HepG2 (cell line): ENCODE measurements around the gene JAGN1. TPM values are rescaled to one million over a fixed set of nuclear protein-coding genes. Genes with fewer than 3 reads are reported as not detected.
A peak's percentile ranks its signal among the peaks of the same experiment; 100 is the strongest.

Experiments
- ATAC-seq: fragments of 200-7000 bp; cut with Tn5 transposase; 3 replicates; pipeline ENCODE4 v1.9.1; 2020; ENCODE audit warnings: mild to moderate bottlenecking, moderate library complexity
- BruUV-seq: library from RNA; stranded (reverse); fragments of 400-500 nt; replicated peaks from 2 replicates; lab custom pipeline; 2021; lab: Mats Ljungman, UMichigan
- CTCF ChIA-PET: fragments of 300-600 bp; formaldehyde crosslinking; extraction: SDS; loops from one replicate; lab custom pipeline; 2021; ENCODE audit warnings: low total read pairs, inconsistent platforms, low intra/inter-chr PET ratio; lab: Yijun Ruan, JAX
- POLR2A ChIA-PET: fragments of 350-600 bp; sonication (Branson Sonifier 250); formaldehyde crosslinking; loops from one replicate; lab custom pipeline; 2020; ENCODE audit warnings: antibody characterized with exemption, inconsistent platforms; lab: Yijun Ruan, JAX
- DNase-seq: peaks from one replicate; pipeline ENCODE4 v3.0.0-alpha.2; 2015; ENCODE audit warnings: low spot score
- FAIRE-seq: peaks from 3 replicates; lab custom pipeline; 2011; peaks lifted over from hg19 to GRCh38; lab: Jason Lieb, UNC
- H2AFZ ChIP-seq: one replicate; pipeline ENCODE4 v1.6.1; 2011; ENCODE audit warnings: low read length, inconsistent platforms
- H3K27ac ChIP-seq: fragments of 300-600 bp; 3 replicates; pipeline ENCODE4 v1.8.0; 2011; ENCODE audit warnings: mixed run types, mild to moderate bottlenecking, mixed read lengths, low read length, inconsistent platforms; ENCODE audit not compliant: insufficient read depth; ENCODE audit errors: extremely low read length
- H3K27me3 ChIP-seq, 2 experiments: fragments of 200-600 bp in 1 of 2; 2 replicates in 1 of 2; 3 replicates in 1 of 2; pipeline versions ENCODE4 v1.6.0 to v1.8.0; 2011; ENCODE audit warnings: low read length in 2 of 2, mild to moderate bottlenecking in 2 of 2, moderate library complexity in 2 of 2, inconsistent platforms in 1 of 2; ENCODE audit not compliant: insufficient read depth in 2 of 2, control insufficient read depth in 1 of 2
- H3K36me3 ChIP-seq, 2 experiments: fragments of 200-600 bp in 1 of 2; replicated peaks in 1 of 2; 2 replicates in 1 of 2; 3 replicates in 1 of 2; pipeline versions ENCODE4 v1.5.1 to v1.8.0; 2011; ENCODE audit warnings: low read length in 2 of 2, inconsistent platforms in 1 of 2; ENCODE audit not compliant: insufficient read depth in 2 of 2, control insufficient read depth in 1 of 2
- H3K4me1 ChIP-seq: 2 replicates; pipeline ENCODE4 v1.5.1; 2012; ENCODE audit warnings: low read length, inconsistent platforms; ENCODE audit not compliant: insufficient read depth
- H3K4me2 ChIP-seq: 2 replicates; pipeline ENCODE4 v1.6.0; 2011; ENCODE audit warnings: low read depth, low read length, inconsistent platforms
- H3K4me3 ChIP-seq, 3 experiments: fragments of 200-600 bp in 1 of 3; sonication (generic), shearing (Covaris generic) in 1 of 3; replicated peaks in 1 of 3; 2 replicates each; pipeline ENCODE4 v1.5.1; 2011 to 2016; ENCODE audit warnings: low read length in 3 of 3, inconsistent platforms in 2 of 3, low read depth in 2 of 3, mild to moderate bottlenecking in 2 of 3, control low read depth in 1 of 3, mixed read lengths in 1 of 3; ENCODE audit not compliant: insufficient read depth in 1 of 3
- H3K79me2 ChIP-seq: one replicate; pipeline ENCODE4 v1.6.1; 2011; ENCODE audit warnings: low read length, inconsistent platforms; ENCODE audit not compliant: insufficient read depth
- H3K9ac ChIP-seq: 2 replicates; pipeline ENCODE4 v1.6.0; 2011; ENCODE audit warnings: mild to moderate bottlenecking, low read depth, low read length, inconsistent platforms; ENCODE audit not compliant: insufficient read depth
- H3K9me3 ChIP-seq: 2 replicates; pipeline ENCODE4 v1.5.1; 2012; ENCODE audit warnings: mild to moderate bottlenecking, low read length
- H4K20me1 ChIP-seq: 2 replicates; pipeline ENCODE4 v1.6.0; 2011; ENCODE audit warnings: inconsistent platforms, mild to moderate bottlenecking, low read length, moderate library complexity; ENCODE audit not compliant: insufficient read depth
- HNF4G ChIP-seq, 2 experiments: sonication (generic) in 1 of 2; formaldehyde crosslinking in 1 of 2; IDR thresholded peaks; 2 replicates each; pipeline versions ENCODE4 v1.4.0 to v1.6.1; 2011 to 2020; ENCODE audit warnings: borderline replicate concordance in 2 of 2, low read depth in 2 of 2, mild to moderate bottlenecking in 2 of 2, low read length in 1 of 2, missing genetic modification reagents in 1 of 2, moderate library complexity in 1 of 2
- TMF1 ChIP-seq: sonication (generic); formaldehyde crosslinking; IDR thresholded peaks from 2 replicates; pipeline ENCODE4 v1.8.1; 2022; ENCODE audit warnings: low read depth, missing genetic modification reagents
- ZNF572 ChIP-seq: sonication (generic); formaldehyde crosslinking; IDR thresholded peaks from 2 replicates; pipeline ENCODE4 v1.5.1; 2020; ENCODE audit warnings: mild to moderate bottlenecking, missing genetic modification reagents
- ZNF605 ChIP-seq: sonication (generic); formaldehyde crosslinking; IDR thresholded peaks from 2 replicates; pipeline ENCODE4 v1.8.0; 2022; ENCODE audit warnings: mild to moderate bottlenecking, missing genetic modification reagents
- ZNF607 ChIP-seq: sonication (generic); formaldehyde crosslinking; IDR thresholded peaks from 2 replicates; pipeline ENCODE4 v1.5.1; 2020; ENCODE audit warnings: missing genetic modification reagents, mild to moderate bottlenecking, borderline replicate concordance
- ZNF652 ChIP-seq: IDR thresholded peaks from 2 replicates; pipeline ENCODE4 v1.6.1; 2016; ENCODE audit warnings: low read depth, borderline replicate concordance
- WGBS: methylation state at CpG from one replicate; pipeline ENCODE4 v1.1.6; 2017; ENCODE audit warnings: low lambda C conversion rate; 5-methylcytosine and 5-hydroxymethylcytosine counted together
- in situ Hi-C: cut with HindIII; loops from 2 replicates; pipeline ENCODE4 v1.10.0; 2017; ENCODE audit warnings: low pct_unique_long_range_greater_than_20kb; ENCODE audit not compliant: extremely low pct_ligation_motif_present
- intact Hi-C: fragments of 100-400 bp; cut with micrococcal nuclease; formaldehyde crosslinking; loops from one replicate; pipeline ENCODE4 v1.10.0; 2022; ENCODE audit not compliant: unreplicated experiment
- polyA plus RNA-seq, 8 experiments: library from polyadenylated mRNA; depleted of rRNA in 3 of 8; stranded (reverse) in 7 of 8; unstranded in 1 of 8; fragments of >200 nt; fragmentation: Illumina TruSeq in 4 of 8; extraction: Trizol in 4 of 8; gene quantifications; 2 replicates each; pipeline versions ENCODE4 v1.2.1 to v1.2.3, GENCODE V29; 2011 to 2016; ENCODE audit warnings: low read depth in 4 of 8, missing spikeins in 1 of 8, mixed read lengths in 1 of 8; ENCODE audit not compliant: insufficient read depth in 1 of 8
- total RNA-seq, 5 experiments: library from RNA; depleted of rRNA; stranded (reverse); fragments of >200 nt; fragmentation: Illumina TruSeq; extraction: Trizol; gene quantifications; 2 replicates each; pipeline ENCODE4 v1.2.3, GENCODE V29; 2016; ENCODE audit warnings: low read depth in 1 of 5
- TF ChIP-seq, protein P1 (sequence below): sonication (generic); formaldehyde crosslinking; IDR thresholded peaks from 2 replicates; pipeline ENCODE4 v1.5.0; 2020; ENCODE audit warnings: mild to moderate bottlenecking, missing genetic modification reagents, moderate library complexity
- TF ChIP-seq, protein P2 (sequence below): sonication (generic); formaldehyde crosslinking; IDR thresholded peaks from 2 replicates; pipeline ENCODE4 v1.5.1; 2020; ENCODE audit warnings: mild to moderate bottlenecking, moderate library complexity, missing genetic modification reagents
- TF ChIP-seq, protein P3 (sequence below): sonication (generic); formaldehyde crosslinking; IDR thresholded peaks from 2 replicates; pipeline ENCODE4 v1.4.0; 2020; ENCODE audit warnings: mild to moderate bottlenecking, missing genetic modification reagents

JAGN1 gene
- total and polyA plus RNA-seq, 2 of the 13 experiments (the other 11 are each of a cell fraction or from before 2014, with no cell fraction given): 49.9 to 50.9 TPM

DNA sequence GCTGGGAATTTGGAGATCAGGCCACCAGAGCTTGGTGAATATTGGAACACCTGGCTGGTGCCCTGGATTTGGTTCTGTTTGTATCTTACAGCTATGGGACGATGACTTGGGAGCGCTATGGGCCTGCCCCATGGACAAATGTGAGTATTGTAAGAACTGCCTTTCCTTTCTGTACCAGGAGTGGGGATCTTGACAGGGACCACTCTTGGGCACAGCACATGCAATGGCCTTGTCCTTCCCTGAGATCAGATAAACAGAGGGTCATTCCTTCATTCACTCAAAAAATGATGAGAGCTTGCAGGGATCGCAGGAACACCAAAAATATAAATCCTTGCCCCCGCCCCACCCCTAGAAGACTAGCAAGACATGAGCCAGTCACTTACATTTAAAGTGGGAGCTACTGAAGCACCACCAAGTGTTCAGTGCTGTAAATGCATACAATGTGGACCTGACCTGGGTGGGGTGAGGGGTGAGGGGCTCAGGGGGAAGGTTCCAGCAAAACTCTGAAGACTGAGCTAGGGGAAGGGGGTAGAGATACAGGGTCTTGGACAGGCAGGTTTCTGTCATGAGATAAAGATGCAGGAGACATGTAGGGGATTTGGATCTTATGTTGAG lies 40.5 kb downstream of the JAGN1 start (continued):
- TF ChIP-seq HNF4G (IDR thresholded peaks at IDR 0.05; ENCODE audit: borderline replicate concordance, low read depth, low read length) (no peak), HNF4G (CRISPR knock-in tag; IDR thresholded peaks at IDR 0.05; ENCODE audit: borderline replicate concordance, low read depth) (no peak), ZNF652 (CRISPR knock-in tag) (no peak)
- TF ChIP-seq, protein P1, sequence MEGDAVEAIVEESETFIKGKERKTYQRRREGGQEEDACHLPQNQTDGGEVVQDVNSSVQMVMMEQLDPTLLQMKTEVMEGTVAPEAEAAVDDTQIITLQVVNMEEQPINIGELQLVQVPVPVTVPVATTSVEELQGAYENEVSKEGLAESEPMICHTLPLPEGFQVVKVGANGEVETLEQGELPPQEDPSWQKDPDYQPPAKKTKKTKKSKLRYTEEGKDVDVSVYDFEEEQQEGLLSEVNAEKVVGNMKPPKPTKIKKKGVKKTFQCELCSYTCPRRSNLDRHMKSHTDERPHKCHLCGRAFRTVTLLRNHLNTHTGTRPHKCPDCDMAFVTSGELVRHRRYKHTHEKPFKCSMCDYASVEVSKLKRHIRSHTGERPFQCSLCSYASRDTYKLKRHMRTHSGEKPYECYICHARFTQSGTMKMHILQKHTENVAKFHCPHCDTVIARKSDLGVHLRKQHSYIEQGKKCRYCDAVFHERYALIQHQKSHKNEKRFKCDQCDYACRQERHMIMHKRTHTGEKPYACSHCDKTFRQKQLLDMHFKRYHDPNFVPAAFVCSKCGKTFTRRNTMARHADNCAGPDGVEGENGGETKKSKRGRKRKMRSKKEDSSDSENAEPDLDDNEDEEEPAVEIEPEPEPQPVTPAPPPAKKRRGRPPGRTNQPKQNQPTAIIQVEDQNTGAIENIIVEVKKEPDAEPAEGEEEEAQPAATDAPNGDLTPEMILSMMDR: peak; percentile 55
- TF ChIP-seq, protein P2, sequence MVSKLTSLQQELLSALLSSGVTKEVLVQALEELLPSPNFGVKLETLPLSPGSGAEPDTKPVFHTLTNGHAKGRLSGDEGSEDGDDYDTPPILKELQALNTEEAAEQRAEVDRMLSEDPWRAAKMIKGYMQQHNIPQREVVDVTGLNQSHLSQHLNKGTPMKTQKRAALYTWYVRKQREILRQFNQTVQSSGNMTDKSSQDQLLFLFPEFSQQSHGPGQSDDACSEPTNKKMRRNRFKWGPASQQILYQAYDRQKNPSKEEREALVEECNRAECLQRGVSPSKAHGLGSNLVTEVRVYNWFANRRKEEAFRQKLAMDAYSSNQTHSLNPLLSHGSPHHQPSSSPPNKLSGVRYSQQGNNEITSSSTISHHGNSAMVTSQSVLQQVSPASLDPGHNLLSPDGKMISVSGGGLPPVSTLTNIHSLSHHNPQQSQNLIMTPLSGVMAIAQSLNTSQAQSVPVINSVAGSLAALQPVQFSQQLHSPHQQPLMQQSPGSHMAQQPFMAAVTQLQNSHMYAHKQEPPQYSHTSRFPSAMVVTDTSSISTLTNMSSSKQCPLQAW (CRISPR knock-in tag): no peak
- TF ChIP-seq, all 625 proteins: peak for 4

DNA sequence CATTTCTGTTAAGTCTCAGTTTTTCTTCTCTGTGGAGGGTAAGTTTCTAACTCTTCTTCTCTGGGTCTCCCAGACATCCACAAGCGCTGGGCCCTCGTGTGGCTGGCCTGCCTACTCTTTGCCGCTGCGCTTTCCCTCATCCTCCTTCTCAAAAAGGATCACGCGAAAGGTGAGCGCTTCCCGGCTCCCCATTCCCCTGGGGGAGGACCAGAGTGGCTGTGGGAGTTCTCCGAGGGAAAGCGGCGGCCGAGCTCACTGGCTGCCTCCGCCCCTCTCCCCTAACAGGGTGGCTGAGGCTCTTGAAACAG lies 42.1 kb downstream of the JAGN1 start:
- Histone ChIP-seq H3K36me3 (peaks cover 0 to 15% of the 10 kb centered on the region in 2 experiments; a peak in 2 of 5 replicates), H3K4me2 (peak overlapping the region; percentile 86), H3K27ac (peak overlapping the region; percentile 92), H3K79me2 (peaks cover 20% of the 10 kb centered on the region), H4K20me1 (no peaks in the 10 kb centered on the region), H3K9me3 (no peaks in the 10 kb centered on the region), H3K4me1 (peaks cover 35% of the 10 kb centered on the region), H3K9ac (peak overlapping the region; percentile 85), H3K4me3 (peak overlapping the region; percentile 48 to 82 (median 64); a peak in 5 of 6 replicates), H3K27me3 (no peaks in the 10 kb centered on the region), H2AFZ (no peak overlapping the region)
- no TSS peak for BruUV-seq
- DNase-seq: no peak
- 26% methylated on average over 13 of the region's 13 CpGs for WGBS
- intact Hi-C loops: loop anchor here (1.0 to 5.0 kb wide), 4 partner anchors 14 to 94 kb away; partner anchors contain the start of gene FANCD2
- no peak for ATAC-seq
- in situ Hi-C loops: no loop called here
- ChIA-PET POLR2A (interaction anchor here (0.7 to 7.6 kb wide), 30 partner anchors 9 to 569 kb away, joined by 3 to 124 read pairs (median 7); partner anchors contain the start of genes ARPC4, FANCD2, IL17RC and IL17RE), CTCF (interaction anchor here (0.9 to 3.1 kb wide), 2 partner anchors 14 to 70 kb away, joined by 4 to 14 read pairs; no protein-coding TSS in a partner anchor)
- no peak for FAIRE-seq
- TF ChIP-seq ZNF572 (CRISPR knock-in tag) (no peak), ZNF607 (peak; percentile 39; the same call in 1 of the 2 replicates), TMF1 (CRISPR knock-in tag) (no peak), ZNF605 (no peak)
- TF ChIP-seq, protein P3, sequence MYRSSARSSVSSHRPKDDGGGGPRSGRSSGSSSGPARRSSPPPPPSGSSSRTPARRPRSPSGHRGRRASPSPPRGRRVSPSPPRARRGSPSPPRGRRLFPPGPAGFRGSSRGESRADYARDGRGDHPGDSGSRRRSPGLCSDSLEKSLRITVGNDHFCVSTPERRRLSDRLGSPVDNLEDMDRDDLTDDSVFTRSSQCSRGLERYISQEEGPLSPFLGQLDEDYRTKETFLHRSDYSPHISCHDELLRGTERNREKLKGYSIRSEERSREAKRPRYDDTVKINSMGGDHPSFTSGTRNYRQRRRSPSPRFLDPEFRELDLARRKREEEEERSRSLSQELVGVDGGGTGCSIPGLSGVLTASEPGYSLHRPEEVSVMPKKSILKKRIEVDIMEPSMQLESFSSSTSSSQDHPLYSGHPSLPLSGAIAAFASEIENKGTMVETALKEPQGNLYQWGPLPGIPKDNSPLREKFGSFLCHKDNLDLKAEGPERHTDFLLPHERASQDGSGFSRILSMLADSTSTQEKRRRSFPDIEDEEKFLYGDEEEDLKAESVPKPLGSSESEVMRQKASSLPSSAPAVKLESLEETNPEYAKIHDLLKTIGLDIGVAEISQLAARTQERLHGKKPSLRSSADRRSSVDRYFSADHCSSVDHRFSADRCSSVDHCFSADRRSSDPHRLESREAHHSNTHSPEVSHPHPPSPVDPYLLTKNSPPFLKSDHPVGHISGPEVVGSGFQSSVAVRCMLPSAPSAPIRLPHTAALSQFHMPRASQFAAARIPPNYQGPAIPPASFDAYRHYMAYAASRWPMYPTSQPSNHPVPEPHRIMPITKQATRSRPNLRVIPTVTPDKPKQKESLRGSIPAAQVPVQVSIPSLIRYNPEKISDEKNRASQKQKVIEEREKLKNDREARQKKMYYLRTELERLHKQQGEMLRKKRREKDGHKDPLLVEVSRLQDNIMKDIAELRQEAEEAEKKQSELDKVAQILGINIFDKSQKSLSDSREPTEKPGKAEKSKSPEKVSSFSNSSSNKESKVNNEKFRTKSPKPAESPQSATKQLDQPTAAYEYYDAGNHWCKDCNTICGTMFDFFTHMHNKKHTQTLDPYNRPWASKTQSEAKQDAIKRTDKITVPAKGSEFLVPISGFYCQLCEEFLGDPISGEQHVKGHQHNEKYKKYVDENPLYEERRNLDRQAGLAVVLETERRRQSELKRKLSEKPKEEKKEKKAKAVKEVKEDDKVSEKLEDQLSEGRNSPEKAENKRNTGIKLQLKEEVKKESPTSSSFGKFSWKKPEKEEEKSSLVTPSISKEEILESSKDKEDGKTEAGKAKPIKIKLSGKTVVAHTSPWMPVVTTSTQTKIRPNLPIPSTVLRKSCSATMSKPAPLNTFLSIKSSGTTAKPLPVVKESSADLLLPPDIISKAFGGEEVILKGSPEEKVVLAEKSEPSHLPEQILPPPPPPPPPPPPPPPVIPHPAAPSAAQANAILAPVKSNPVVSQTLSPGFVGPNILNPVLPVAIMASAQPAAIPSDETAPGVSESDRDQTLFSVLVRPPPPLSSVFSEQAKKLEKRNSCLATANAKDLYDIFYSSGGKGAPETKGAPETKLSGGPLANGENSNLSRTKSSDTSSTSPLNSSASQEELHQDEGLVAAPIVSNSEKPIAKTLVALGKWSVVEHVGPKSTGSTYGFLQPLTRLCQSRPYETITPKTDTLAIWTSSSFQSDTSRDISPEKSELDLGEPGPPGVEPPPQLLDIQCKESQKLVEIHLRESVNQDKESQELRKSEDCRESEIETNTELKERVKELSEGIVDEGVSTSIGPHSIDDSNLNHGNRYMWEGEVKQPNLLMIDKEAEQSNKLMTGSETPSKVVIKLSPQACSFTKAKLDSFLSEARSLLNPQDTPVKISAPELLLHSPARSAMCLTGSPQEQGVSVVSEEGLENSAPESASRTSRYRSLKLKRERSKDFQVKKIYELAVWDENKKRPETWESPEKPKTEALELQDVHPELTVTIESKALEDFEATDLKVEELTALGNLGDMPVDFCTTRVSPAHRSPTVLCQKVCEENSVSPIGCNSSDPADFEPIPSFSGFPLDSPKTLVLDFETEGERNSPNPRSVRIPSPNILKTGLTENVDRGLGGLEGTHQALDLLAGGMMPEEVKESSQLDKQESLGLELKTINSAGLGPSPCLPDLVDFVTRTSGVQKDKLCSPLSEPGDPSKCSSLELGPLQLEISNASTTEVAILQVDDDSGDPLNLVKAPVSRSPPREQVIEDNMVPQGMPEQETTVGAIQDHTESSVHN (CRISPR knock-in tag): 0 out of 2 replicates have a peak, but pooled peaks have one; percentile 0
